IPS-NIHi7 (cell line): ENCODE data around the gene ZNF438.
"Not testable (repeated sequence)": the region's sequence is repeated elsewhere in the genome, so short reads cannot be mapped to it uniquely, and the experiment has no call there.

ENCODE experiments used
- DNase-seq: peaks from one replicate; pipeline ENCODE4 v3.0.0; 2012; ENCODE audit warnings: mixed read lengths; ENCODE audit errors: extremely low spot score

The ZNF438 gene

GRCh38 chr10:30943451-30943850 is 88.2 kb downstream of the ZNF438 start:
- no peak for DNase-seq

DNA sequence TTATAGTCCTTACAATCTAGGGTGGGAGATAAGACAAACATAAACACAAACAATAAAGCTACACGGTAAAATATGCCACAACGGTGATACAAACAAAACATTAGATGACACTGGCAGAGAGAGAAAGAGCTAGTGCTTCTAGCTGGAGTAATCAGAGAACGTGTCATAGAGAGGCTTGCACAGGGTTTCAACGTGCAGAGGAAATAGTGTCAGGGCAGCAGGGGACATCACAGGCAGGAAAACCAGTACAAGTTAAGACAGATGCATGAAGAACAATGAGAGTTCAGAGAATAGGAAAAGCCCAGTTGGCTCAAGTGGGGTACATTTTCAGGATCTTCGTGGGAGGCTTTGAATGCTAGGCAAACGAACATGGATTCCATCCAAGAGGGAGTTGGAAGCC is 91.4 kb downstream of the ZNF438 start:
- DNase-seq: no peak

DNA sequence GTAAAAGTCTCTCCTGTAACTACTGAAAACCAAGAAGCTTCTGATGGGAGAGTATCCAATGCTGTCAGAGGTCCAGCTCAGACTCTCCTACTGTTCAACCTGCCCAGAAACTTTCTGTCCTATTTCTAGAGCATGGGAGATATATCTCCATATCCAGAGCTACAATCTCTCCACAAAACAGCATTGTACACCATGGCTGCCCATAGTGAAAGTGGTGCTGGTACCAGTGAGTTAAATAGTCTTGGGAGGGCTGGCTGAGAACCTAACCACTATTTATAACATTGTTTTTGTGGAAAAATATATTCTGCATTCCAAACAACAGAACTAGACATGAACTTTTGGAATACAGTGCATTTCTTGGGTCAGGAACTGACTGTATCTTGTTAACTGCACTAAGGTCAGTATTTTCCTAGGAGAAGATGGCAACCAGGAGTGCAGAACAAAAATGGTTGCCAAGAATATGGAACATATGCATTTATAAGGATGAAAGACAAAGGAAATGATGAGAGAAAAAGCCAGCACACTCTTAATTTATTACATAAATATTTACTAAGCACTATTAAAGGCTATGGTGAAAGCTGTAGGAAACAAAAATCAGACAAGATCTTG is 91.9 kb downstream of the ZNF438 start:
- DNase-seq: no peak

- no peak for DNase-seq
Observed at GRCh38 chr10:30935078-30935477, 96.6 kb downstream of the ZNF438 start.

DNA sequence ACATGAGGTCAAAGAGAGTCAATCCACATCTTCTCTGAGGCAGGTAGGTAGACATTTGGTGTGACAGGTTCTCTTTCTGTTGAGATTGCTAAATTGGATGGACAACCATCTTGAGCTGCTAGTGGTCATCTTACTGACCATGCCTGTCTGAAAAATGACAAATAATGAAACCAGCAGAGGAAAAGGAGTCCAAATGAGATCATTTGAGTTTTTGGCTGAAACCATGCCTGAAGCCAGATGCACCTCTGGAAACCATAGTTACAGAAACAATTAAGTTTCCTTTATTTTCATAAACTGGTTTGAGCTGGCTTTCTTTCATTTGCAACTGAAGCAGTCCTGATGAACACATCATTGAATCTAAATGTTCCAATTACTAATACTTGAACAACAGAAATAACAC is 100.6 kb downstream of the ZNF438 start:
- DNase-seq: no peak

DNA sequence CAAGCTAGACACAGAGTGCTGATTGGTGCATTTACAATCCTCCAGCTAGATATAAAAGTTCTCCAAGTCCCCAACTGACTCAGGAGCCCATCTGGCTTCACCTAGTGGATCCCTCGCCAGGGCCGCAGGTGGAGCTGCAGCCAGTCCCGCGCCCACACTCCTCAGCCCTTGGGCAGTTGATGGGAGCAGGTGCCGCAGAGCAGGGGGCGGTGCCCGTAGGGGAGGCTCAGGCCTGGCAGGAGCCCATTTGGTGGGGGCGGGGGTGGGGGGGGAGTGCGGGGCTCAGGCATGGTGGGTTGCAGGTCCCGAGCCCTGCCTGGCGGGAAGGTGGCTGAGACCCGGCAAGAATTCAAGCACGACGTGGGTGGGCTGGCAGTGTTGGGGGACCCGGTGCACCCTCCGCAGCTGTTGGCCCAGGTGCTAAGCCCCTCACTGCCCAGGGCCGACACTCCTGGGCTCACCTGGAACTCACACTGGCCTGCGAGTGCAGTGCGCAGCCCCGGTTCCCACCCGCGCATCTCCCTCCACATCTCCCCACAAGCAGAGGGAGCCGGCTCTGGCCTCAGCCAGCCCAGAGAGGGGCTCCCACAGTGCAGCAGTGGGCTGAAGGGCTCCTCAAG is 101.7 kb downstream of the ZNF438 start:
- DNase-seq: no peak

- not testable (repeated sequence) for DNase-seq
Observed at GRCh38 chr10:30929311-30929729, 102.3 kb downstream of the ZNF438 start.

DNA sequence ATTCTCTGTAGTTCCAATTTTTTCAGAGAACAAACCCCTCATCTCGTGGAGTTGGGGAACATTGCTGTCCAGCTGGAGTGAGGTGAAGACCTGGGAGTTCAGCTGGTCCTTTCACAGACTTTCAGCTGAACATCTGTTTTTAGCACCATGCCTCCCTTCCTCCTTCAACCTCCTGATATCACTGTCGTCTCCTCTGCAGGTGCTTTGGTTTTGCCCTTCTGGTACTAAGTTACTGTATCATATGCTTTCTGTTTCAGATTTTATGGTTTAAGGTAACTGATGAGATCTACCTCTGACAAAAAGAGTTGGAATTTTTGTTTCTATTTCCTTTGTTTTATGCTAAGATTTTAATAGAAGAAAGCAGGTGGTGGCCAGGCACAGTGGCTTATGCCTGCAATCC is 102.9 kb downstream of the ZNF438 start:
- no peak for DNase-seq

DNA sequence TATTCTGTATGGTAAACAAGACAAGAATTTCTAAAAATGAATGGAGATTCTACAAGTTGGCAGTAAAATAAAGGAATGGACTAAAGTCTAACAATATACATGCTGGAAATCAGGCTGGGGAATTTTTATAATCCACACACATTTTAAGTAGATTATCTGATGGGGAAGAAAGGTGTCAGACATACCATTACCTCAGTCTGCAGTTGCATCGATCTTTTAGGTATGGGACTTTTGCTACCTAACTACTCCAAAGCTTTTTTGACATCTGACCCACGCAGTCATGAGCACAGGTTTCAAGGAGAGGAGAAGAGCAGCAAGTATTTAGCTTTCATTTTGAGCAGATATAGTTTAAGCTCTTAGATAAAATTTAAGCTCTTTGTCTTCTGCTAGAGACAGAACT is 113.0 kb downstream of the ZNF438 start:
- DNase-seq: no peak

DNA sequence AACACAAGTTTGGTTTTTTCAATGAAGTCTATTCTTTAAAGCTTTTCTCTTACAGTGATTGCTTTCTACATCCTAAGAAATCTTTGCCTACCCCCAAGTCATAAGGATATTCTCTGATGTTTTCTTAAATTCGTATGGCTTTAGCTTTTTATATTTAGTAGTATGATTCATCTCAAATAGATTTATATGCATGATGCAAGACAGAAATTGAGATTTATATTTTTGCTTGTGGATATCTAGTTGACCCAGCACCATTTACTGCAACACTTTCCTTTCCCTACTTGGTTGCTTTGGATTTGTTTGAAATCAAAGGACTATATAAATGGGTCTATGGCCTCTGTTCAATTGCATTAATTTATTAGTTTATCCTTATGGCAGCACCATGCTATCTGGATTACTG is 113.9 kb downstream of the ZNF438 start:
- DNase-seq: no peak

GRCh38 chr10:30917067-30917466 is 114.6 kb downstream of the ZNF438 start:
- no peak for DNase-seq

GRCh38 chr10:30915146-30915545 is 116.5 kb downstream of the ZNF438 start:
- no peak for DNase-seq

DNA sequence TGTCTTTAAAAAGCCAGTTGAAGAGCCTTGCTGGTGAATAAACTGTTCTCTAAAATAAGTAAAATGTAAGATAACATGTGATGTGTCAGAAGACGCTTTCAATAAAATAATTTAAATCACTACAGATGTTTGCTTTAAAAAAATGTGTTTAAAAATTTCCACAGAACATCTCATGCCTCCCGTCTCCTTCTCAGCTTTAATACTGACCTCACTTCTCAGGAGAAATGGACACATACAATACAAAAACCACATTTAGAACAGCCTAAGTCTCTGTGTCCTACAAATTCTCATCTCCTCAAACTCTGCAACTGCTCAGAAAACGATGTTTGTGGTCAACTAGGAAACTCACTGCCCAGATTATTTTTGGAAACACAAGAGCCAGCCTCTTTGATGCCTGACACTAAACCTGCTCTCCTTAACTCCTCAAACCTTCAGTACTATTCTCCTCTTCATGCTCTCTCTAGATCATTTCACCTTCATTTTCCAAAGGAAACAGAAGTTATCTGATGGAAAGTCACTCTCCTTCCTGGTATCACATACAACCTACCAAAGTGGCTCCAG is 120.3 kb downstream of the ZNF438 start:
- no peak for DNase-seq

- no peak for DNase-seq
Observed at GRCh38 chr10:30903397-30904138, 128.1 kb downstream of the ZNF438 start.

GRCh38 chr10:30902621-30903396 is 128.9 kb downstream of the ZNF438 start:
- DNase-seq: no peak

DNA sequence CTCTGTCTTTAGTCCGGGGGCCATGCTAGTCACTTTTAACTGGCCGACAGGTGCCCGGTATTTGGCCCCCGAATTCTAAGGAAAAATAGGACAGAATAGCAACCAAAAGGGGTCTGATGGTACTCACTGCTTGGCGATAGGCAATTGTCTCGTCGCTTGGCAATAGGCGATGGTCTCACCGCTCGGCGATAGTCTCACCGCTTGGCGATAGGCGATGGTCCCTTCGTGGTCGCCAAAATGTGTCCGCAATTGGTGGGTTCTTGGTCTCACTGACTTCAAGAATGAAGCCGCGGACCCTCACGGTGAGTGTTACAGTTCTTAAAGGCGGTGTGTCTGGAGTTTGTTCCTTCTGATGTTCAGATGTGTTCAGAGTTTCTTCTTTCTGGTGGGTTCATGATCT is 130.2 kb downstream of the ZNF438 start:
- not testable (repeated sequence) for DNase-seq

GRCh38 chr10:30898964-30899363 is 132.7 kb downstream of the ZNF438 start:
- no peak for DNase-seq

DNA sequence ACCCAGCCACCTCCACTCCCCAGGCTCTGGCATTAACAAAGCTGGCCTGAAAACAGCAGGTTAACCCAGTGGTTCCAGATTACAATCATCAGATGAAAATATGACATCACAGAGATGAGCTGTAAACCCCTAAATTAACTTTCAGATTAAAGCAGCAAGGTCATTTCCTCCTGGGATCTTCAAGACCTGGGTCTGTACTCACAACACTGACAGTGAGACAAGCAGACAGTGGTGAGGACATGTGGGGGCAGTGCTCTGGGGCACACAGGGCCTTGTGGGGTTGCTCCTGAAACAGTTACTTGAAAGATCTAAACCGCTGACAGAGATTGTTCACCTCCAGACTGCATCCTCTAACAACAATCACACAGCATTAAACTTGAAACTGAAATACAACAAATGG is 134.1 kb downstream of the ZNF438 start:
- DNase-seq: no peak

DNA sequence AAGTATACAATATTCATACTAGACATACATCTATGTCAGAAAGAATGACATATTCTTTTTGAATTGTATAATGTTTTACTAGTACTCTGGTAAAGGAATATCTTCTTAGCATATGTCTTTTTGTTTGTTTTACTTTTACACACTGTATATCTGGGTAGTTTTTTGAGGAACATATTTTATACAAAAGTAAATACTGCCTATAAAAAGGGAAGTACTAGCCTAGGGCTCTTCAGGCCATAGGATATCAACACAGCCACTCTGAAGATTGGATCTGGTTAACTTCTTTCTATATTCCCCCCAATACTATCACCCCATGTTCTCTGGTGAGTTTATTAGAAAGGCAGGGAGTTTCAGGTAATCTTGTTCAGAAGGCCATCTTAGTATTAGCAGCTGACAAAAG is 134.6 kb downstream of the ZNF438 start:
- DNase-seq: no peak

DNA sequence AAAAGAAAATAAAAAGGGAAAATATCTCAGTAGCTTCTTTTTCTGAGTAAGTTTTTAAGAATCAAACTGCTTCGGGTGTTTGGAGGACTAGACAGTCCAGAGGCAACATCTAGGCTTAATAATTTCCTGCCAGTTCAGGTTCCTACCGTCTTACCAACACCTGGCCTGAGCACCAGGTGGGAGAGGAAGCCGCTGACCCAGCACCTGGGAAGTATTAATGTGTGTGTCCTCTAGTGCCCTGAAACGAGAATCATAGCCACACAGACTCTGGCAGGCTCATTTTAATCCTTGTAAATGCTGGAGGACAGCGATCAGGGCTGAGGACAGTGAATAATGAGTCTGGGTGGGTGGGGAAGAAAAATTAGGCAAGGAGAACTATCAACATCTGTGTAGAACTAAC is 137.4 kb downstream of the ZNF438 start:
- no peak for DNase-seq

DNA sequence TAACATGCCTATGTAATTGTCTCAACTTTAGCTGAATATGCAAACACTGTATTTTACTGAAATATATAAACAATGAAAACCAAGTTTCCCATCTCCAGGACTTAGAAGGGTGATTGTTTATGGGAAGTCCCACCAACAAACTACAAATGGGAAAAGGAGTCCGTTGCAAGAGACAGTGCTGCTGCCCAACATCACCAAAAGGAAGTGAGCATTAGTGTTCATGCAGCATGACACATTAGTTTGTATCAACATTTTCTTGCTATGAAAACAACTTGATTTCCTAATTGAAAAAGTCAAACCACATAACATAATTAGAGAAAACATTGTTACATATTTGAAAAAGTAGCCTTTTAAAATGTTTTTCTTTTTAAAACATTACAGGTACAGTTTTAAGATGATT is 138.5 kb downstream of the ZNF438 start:
- DNase-seq: no peak

DNA sequence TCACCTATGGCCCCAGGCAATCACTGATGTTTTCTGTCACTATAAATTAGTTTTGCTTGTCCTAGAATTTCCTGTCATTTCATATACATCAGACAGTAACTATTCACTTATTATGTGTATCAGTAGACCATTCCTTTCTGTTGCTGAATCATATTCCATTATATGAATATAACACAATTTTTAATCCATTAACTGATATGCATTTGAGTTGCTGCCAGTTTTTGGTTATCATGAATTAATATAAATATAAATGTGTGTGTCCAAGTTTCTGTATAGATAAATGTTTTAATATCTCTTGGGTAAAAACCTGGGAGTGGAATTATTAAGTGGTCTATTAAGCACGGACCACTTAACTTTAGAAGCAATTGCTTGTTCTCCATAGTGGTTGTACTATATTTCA is 143.8 kb downstream of the ZNF438 start:
- no peak for DNase-seq
